Dermis blood vessel endothelial cell (primary cell): ENCODE measurements around the gene MATN3. TPM values are rescaled to one million over a fixed set of nuclear protein-coding genes. Genes with fewer than 3 reads are reported as not detected.

Experiments used
- DNase-seq: peaks from one replicate; pipeline ENCODE4 v3.0.0; 2010
- total RNA-seq: library from RNA; depleted of rRNA; stranded (reverse); fragments of >200 nt; gene quantifications from 2 replicates; pipeline ENCODE4 v1.2.3, GENCODE V29; 2014

The MATN3 gene
- total RNA-seq, 1 donor from 2014 or later, result 1.2 TPM

DNA sequence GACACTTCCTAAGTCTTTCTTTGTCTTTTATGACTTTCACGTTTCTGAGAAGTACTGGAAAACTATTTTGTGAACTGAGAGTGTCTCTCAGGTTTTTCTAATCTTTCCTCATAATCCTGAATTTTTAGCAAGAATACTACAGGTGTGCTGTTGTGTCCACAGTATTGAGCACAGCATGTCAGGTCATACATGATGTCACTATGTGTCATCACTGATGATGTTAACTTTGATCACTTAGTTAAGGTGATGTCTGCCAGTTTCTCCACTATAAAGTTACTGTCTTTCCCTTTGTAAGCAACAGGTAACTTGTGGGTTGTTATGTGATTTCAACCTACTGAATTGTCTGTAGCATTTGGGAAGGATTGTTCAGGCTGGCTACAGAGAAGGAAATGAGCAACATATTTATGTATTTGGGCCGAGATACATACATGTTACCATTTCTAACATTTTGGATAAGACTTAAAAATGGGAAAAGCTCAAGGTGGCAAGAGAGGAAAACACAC, 11.1 kb downstream of the MATN3 start:
- DNase-seq, result no peak

DNA sequence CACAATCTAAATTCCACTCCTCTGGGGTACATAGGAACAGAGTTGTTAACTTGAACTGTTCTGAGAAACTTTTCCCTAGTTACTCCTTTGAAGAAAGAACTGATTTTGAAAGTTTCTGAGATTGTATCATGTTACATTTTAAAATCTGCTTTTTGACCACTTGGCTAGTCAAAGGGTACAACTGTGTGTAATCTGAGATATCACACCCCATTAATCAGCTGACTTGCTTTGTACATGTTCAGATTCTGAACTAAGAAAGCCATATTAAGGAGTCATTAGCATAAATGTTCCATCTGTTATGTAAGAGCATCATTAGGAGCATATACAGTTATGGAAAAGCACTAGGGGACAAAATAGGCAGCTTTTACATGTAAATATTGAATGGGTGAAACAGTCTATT, 18.7 kb downstream of the MATN3 start:
- DNase-seq, result no peak

DNA sequence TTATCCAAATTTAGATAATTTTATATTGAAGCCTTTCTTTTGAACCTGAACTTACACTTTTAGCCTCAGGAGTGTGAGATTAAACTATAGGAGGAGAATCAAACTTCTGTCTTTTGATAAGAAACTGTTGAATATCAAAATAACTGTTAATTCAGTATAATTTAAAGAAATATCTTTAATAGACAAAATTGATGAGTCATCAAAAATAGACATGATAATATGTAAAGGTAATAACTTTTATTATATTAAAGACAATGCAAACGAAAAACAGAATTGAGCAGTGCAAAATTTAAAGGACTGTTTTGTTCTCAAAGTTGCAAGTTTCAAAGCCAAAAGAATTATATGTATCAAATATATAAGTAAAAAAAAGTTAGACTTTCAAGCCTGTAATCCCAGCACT, 20.6 kb downstream of the MATN3 start:
- no peak for DNase-seq

DNA sequence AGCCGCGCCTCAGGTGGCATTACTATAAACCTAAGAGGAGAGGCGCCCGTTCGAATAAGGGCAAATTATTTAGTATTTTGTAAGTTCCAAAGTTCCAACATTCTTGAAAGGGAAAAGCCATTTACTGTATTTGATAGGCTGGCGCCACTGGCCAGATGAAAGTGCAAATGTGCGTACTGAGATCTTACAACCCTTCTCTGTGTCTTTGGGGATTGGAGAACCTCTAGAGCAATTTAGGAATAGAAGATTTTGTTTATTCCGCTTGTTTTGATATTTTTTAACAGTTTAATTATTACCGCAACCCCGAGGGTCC, 22.1 kb downstream of the MATN3 start:
- DNase-seq, result no peak

DNA sequence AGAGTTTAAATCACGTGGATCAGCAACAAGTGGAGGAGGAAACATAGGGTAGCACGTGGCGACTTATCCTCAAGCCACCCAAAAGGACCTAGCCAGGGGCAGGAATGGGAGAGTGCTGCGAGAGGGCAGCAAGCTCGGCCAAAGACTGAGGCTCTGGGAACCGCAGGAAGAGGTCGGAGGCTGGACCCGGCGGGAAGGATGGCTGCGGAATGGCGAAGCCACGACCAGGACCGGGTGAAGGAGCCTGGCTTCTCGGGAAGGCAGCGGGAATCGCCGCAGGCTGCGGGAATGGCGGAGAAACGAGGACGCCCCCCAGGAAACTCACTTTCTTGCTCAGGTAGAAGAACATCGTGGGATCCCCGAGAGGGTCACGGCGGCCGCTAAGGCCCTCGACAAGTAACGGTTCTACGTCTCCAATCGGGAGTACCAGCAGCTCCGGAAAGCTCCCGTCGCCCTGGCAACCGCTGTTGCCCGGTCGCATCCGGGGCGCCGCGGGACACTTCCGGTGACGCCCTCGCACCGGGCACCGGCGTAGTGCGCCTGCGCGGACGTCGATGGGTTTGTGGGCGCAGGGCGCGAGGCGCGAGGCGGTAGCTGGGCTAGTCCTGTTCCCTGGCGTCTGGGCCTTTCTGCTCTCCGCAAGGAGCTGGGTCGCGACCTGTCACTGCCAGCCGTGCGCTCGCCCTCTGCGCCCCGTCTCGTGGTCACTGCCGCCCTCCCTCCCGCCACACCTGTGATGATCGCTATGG, 22.6 kb downstream of the MATN3 start, which contains the start of gene WDR35:
Gene WDR35, minus strand, starts transcription at position 439 of the 749 bp plus-strand sequence. Its CDS starts 90 bp downstream, at position 349.
- DNase-seq, result peak; percentile 59

DNA sequence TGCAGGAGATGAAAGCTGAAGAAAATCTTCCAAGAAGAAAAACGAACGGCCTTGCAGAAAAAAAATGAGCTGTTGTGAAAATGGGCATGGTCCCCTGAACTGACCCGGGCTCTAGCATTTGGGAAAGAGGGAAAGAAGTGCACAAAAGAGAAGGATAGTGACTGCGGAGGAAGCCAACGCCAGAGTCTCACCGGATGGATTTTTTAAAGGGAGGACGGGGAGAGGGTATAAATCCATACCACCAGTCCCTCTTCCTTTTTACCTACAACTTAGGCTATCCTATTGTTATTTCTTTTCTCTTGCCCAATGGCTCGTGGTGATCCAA, 23.2 kb downstream of the MATN3 start:
- peak; percentile 14 for DNase-seq

DNA sequence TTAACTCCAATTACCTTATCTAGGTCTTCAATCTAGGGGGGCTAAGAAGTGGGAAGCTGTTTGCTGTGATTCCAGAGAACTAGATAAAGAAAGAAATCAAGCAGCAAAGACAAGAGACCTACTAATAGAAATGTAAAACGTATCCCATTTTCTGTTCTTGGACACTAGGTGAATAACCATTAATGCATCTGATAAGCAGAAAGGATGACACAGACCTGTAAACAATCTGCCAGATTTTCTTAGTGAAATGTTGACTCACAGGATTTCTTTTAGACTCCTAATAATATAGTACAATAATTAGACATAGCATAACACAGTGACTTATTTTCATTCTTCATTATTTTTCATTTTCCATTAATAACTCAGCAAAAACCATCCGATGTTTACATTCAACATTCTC, 23.9 kb downstream of the MATN3 start:
- DNase-seq, result no peak

DNA sequence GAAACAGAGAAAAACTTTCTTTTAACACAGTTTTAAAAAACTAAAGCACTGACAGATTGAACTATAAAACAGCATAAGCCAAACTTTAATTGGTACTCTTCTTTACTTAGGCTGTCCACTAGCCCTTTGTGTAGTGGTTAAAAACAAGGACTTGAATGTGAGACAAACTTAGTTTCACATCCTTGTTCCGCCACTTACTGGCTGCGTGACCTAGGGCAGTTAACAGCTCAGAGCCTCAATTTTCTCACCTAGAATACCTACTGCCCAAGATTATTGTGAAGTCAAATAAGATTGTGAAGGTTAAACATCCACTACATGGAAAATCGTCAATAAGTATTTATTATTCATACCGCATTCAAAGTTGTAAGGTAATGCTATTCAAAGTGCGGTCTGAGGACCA, 24.5 kb downstream of the MATN3 start:
- no peak for DNase-seq

DNA sequence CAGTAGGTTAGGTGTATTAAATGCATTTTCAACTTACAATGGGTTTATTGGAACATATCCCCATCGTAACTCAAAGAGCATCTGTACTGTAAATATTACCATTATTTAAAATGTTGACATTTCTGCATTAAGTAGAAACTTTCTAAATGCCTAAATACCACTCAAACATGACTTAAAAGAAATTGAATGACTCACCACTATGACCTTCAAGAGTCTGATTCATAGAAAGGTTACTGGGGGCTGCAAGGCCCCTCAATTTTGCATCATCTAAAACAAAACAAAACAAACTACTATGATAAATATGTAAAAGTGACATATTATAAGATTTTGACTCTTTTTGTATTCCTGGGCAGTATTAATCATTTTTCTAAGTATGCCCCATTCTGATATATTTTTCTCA, 30.2 kb downstream of the MATN3 start:
- no peak for DNase-seq

DNA sequence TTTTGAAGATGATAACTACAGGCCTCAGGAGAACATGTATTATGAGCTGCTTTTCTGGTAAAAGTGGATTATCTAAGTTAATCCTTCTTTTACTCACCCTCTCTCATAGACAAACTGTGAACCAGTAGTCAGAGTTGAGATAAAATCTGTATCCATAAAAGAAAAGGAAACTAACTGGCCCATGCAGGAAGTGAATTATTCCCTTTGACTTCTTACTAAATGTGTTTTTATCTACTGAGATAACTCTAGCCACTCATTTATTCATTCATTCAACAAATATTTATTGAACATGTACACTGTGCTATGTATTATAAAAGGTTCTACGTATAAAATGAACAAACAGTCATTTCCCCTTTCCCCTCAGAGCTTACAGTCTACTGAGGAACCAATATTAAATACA, 32.5 kb downstream of the MATN3 start:
- peak; percentile 38 for DNase-seq

DNA sequence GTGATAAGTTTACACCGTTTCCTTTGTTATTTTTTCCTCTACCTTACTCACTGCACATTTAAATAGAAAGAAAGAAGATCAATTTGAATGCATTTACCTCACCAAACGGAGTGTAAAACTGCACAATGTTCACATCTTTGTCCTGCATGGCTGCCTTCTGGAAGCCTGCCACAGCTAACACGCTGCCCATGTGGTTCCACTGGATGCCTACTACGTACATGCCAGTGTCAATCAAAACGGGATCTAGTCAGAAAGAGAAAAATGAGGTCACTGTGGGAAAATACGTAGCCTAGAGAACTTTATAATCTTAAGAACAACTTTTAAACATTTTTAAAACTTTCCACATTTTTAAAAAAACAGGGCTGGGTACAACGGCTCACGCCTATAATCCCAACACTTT, 39.0 kb downstream of the MATN3 start:
- DNase-seq, result no peak

DNA sequence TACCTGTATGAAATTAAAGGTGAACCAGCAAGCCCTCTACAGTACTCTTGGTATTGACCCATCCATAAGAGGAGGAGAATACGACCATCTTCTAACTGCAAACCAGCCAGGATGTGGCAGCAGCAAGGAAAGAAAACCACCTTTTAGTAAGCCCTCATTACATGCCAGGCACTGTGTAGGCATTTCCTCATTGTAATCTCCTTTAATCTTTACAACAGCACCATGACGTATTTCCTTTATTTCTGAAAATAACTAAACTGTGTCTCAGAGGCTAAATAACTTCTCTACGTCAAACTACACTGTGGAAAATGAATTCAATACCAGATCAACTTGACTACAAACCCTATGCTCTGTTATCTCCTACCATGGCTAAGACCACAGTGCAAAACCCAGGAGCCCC, 40.8 kb downstream of the MATN3 start:
- peak; percentile 76 for DNase-seq

DNA sequence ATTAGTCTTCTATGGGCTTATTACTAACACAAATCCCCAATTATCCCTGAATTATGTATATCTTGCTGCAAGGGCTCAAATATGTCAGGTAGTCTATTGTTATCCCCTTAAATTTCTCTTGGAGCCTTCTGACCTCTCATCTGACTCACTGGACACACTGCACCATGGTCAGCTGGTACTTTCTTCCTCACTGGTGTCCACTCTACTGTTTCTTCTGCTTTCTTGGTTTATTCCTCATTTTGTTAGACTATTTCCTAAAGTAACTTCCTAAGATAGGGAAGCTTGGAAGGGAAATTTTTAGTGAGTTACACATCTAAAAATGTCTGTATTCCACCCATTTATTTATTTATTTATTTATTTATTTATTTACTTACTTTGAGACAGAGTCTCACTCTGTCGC, 49.1 kb downstream of the MATN3 start:
- no peak for DNase-seq

DNA sequence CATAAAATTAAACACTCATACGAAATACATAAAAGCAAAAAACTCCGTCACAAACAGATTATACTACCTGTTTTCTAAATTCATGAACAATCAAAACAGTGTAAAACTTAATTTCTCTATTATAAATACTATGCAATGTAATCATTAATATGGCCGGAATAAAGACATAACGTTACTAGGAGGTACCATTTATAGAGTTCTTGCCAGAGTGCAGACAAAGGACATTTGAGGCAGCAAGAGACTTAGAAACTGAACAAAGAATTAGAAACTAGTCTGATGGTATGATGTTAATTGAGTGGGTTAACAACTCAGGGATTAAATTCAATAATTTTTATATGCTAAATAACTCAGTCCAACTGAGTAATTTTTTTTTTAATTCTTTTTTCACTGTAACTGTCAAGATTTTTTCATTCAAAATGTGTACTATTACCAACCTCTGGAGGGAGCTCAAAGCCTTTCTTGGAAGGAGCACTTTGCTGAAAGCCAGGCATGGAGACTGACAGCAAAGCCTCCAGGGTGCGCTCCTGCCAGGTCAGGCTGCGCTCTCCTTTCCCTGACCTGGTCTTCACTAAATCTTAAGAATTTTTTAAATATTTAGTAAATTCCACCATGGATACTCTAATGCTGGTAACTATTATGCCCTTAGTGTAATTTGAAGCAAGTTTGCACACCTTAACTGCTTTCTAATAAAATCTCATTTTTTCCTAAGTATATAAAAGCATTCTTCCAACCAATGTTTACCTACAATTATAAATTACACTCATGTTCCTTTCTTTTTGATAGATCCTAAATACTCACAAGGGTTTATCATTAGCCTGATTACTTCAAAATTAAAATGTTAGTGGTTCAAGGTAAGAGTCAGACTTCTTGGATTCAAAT, 56.7 kb downstream of the MATN3 start:
- DNase-seq, result peak; percentile 92

DNA sequence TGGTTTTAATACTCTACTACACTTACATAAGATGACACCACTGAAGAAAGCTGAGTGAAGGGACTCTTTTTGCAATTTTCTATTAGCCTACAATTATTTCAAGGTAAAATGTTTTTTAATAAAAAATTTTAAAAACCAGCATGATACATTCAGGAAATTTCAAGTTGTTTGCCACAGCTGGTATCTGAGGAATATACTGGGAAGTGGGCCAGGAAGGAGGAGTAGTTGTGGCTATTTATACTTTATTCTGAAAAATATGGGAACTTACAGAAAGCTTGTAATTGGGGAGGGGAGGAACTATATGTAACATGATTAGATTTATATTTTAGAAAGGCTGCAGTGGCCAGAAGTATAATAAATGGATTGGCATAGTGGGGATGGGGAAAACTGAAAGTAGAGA, 63.4 kb downstream of the MATN3 start:
- DNase-seq, result peak; percentile 49

DNA sequence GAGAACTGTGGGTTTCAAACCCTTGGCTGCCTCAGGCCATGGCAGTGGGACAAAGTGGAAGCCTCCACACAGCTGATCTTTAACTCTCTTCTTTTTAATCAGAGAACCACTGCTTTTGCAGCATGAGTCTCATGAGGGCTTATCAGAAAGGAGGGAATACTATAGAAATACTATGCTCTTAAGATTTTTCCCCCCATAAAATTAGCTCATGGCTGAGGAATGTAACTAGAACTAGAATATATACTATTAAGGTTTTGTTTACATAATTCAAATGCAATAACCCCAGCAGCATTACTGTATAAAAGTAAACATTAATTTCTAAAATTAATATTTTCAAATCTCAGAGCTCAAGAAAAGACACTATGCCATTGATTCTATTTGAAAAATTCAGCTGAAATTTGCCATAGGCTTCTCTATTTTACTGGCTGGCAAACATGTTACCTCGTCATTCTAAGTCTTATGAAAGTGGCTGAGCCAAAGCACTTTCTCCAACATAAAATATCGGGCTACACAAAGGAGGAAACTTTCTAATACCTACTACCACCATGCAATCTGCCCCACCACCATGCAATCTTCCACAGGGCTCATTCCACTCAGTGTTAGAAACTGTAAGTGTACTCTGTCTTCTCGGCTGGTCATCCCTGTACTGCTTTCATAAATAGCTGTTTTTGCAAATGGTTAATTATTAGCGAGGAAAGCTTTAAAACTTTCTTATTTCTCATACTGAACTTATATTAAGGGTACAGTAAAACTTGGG, 65.1 kb downstream of the MATN3 start:
- no peak for DNase-seq

DNA sequence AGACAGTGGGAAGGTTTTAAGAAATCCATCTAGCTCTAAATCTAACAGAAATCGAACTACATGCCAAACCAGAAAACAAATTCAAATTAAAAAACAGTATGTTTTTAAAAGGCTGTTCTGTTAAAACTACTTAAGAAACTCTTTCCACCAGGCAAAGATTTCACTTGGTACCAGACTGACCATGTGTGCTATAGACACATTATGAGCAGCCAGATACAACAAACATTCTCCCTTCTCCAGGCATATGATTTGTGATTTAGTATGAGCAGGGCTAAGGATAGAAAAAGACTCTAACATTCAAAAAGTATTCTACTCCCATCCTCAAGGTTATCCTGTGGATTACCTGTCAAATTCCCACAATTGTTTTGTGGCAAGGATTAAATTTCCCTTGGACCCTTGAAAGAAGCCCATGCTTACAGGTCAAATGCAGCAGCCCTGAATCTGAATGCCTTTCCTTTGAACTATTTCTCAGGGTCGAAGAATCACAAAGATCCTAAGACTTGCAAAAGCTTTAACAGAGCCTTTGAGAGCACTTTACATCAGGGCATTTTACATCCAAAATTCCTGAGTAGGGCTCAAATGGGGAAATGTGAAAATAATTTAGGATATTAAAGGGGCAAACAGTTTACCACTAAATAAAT, 68.1 kb downstream of the MATN3 start:
- no peak for DNase-seq

DNA sequence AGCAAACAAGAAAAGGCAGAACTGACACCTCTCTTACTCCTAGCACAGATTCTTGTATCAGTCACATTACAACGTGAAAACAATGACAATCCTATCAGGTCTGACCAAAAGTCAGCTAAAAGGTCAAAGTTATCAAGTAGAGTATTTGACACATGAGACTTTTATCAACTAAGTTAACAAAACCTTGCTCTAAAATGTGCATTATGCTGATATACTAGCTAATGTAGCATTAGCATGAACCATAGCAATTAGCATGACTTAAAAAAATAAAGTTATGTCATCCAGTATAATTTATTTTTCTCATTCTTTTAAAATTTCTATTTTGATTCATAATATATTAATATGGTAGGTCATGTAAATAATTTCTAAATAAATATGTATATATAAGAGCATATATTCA, 69.3 kb downstream of the MATN3 start:
- no peak for DNase-seq

DNA sequence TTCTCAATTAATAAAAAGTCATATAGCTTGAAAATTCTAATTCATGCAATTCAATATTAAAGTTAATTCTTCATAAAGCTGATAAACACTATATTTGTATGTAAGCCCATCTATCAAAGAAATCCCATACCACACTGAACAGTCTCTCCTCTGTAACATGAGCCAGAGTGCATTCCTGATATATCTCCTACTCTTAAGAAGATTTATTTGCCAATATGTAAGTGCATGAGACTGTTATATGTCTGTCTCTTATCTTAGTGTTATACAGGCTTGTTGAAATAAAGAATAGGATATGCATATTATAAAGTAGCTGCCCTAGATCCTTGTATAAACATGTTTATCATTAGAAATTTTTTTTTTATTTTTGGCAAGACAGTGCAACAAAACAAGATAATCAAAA, 70.3 kb downstream of the MATN3 start:
- DNase-seq, result no peak
